ENCODE data around the gene CELF1.
"Not testable (repeated sequence)": the region's sequence is repeated elsewhere in the genome, so short reads cannot be mapped to it uniquely, and the experiment has no call there.

CELF1 gene

GRCh38 chr11:47538741-47539565 lies 14.0 kb downstream of the CELF1 start:
- DNase-seq (ENCODE audit: low read depth), result no peak

GRCh38 chr11:47536915-47537314 lies 16.0 kb downstream of the CELF1 start:
- DNase-seq (ENCODE audit: low read depth), result no peak

DNA sequence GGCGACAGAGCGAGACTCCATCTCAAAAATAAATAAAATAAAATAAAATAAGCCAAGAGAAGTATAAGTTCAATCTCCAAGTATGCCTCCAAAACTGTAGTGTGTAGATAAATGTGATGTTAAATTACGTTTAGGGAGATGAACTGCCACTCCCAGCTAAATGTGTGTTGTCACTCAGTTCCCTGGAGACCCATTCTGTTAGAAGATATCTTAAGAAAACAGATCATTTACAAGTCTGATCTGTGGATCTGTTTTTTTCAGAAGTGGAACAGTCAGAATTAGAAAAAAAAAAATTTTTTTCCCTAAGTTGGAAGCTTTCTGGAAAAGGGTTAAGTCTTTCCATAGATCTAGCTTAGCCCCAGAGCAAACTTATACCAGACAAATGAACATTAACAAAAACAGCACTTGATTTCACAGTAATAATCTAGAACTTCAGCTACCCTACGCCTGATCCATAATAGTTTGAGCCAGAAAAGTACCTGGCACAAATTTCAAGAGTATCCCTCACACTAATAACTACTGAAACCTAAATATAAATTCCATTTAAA lies 18.2 kb downstream of the CELF1 start:
- DNase-seq (ENCODE audit: low read depth), result no peak

DNA sequence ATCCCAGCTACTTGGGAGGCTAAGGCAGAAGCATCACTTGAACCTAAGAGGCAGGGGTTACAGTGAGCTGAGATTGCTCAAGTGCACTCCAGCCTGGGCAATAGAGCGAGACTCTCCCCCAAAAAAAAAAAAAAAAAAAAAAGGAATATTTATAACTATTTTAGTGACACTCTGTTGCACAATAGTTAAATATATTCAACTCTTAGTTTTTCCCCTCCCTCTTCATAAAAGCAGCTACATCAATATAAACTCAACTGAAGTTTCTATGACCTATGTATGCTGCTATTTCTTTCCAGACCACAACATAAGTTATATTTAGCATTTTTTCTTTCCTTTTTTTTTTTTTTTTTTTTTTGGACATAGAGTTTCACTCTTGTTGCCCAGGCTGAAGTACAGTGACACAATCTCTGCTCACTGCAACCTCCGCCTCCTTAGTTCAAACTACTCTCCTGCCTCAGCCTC lies 19.2 kb downstream of the CELF1 start:
- no peak for DNase-seq (ENCODE audit: low read depth)

- DNase-seq (ENCODE audit: low read depth), result no peak
These were observed 20.2 kb downstream of the CELF1 start for GRCh38 chr11:47532597-47533213.

GRCh38 chr11:47531666-47532065 lies 21.3 kb downstream of the CELF1 start:
- no peak for DNase-seq (ENCODE audit: low read depth)

DNA sequence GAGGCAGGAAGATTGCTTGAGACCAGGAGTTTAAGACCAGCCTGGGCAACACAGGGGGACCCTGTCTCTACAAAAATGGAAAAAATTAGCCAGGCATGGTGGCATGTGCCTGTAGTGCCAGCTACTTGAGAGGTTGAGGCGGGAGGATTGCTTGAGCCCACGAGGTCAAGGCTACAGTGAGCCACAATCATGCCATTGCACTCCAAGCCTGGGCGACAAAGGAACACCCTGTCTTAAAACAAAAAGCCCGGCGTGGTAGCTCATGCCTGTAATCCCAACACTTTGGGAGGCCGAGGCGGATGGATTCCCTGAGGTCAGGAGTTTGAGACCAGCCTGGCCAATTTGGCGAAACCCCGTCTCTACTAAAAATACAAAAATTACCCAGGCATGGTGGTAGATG lies 22.2 kb downstream of the CELF1 start:
- DNase-seq (ENCODE audit: low read depth), result not testable (repeated sequence)

DNA sequence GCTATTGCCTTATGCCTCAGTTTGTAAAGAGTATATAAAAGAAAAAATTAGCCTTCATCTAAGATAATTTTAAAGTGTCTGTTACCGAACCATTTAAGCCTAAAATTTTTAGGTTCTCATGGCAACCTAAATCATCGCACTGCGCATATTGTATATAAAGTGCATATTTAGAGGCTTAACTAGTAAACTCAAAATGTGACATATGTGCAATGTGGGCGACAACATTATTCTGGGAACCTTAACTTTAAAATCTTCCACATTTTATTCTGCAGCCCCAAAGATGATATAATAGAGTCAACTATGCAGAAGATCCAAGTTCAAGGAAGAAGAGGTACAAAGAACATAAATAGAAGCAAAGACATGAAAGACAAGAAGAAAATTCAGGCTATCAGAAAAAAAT lies 23.0 kb downstream of the CELF1 start:
- no peak for DNase-seq (ENCODE audit: low read depth)

DNA sequence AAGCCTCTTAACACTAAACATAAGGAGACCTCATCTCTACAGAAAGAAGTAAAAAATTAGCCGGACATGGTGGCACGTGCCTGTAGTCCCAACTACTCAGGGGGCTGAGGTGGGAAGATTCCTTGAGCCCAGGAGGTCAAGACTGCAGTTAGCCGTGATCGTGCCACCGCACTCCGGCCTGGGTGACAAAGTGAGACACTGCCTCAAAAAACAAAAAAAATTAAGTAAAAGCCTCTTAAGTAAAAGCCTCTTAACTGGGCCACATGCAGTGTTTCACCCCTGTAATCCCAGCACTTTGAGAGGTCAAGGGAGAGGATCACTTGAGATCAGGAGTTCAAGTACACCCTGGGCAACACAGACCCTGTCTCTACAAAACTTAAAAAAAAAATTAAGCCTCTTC lies 25.7 kb downstream of the CELF1 start:
- DNase-seq (ENCODE audit: low read depth), result no peak

GRCh38 chr11:47526032-47526431 lies 26.9 kb downstream of the CELF1 start:
- DNase-seq (ENCODE audit: low read depth), result not testable (repeated sequence)

- no peak for DNase-seq (ENCODE audit: low read depth)
These were observed 28.5 kb downstream of the CELF1 start for GRCh38 chr11:47524291-47524874.

DNA sequence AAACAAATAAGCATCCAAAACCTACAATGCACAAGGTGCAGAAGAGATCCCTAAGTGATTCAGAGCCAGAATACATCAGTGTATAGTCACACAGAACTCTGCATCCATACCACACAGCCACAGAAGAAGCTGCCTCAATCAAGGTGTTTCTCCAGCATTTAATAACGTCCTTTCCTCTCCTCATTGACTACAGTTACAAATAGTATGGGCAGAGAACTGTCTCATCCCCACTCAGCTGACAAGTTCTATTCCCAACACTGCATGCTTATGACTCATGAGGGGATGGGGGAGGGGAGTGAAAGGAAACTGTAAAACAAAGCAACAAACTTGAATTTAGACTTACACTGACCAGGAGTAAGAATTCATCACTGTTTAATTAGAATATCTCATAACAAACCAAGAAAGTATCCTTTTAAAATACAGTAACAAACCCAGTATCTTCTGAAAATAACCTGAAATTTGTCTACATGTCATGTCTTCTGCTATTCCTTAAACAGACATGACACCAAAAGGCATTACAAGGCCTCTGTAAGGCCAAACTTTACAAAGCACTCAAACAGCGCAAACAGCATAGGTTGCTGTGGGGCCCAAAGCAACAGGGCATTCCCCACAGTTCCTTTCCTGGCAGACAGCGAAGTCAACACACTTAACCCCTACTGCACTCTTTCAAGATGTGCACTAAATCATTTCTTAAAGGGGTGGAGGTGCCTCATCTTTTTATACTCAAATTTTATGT lies 29.3 kb downstream of the CELF1 start:
- DNase-seq (ENCODE audit: low read depth), result no peak

- no peak for DNase-seq (ENCODE audit: low read depth)
These were observed 34.5 kb downstream of the CELF1 start for GRCh38 chr11:47518212-47518964.

DNA sequence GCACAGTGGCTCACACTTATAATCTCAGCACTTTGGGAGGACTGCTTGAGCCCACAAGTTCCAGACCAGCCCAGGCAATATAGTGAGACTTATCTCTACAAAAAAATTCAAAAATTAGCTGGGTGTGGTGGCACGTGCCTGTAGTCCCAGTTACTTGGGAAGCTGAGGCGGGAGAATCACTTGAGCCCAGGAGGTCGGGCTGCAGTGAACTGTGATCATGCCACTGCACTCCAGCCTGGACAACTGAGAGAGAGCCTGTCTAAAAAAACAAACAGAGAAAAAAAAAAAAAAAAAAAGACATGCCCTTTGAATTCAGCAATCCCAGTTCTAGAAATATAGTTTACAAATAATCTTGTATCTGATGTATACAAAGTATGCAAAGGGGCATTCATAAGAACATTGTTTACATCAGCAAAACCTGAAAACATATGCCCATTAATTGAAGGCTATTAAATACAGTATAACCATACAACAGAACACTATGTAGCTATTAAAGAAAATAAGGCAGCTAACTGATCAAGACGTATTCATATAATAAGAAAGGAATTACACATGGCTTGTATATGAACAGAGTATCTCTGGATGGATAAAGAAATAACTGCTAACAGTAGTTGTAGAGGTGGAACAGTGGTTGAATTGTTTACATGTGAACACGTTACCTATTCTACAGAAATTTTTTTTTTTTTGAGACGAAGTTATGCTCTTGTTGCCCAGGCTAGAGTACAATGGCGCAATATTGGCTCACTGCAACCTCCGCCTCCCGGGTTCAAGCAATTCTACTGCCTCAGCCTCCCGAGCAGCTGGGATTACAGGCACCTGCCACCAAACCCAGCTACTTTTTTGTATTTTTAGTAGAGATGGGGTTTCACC lies 35.7 kb downstream of the CELF1 start:
- no peak for DNase-seq (ENCODE audit: low read depth)

- no peak for DNase-seq (ENCODE audit: low read depth)
These were observed 36.8 kb downstream of the CELF1 start for GRCh38 chr11:47516155-47516554.

DNA sequence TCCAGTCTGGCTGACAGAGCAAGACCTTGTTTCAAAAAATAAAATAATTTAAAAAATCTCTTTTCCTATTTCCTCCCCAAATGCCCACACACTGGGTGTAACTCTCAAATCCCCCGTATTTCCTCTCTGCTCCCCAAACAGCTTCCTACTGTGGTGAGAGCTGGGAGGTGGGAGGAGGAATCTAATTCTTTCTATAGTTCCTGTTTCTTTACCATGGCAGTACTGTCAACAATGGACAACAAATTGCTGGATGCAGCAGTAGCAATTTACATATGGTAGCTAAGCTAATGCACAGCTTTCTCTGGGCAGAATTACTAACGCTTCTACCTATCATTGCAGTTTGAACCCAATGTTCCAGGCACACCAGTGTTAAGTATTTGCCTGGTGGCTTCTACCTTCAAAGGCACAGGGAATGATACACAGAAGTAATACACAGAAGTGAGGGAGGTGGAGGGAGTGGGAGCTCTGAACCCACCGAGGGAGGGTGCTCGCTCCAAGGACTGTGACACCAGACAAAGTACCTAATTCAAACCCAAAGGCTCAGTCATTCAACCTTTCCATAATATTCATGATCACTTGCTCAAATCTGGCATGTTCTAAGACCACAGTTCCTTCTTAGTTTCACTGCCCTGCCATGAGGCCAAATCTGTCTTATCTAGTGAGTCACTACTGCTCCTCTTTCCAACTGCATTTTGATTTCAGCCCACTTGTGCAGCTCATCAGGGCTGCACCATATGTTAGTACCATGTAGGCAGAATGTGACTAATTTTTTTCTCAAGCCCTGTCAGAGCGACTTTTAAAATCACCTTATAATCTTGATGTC lies 37.9 kb downstream of the CELF1 start:
- no peak for DNase-seq (ENCODE audit: low read depth)

DNA sequence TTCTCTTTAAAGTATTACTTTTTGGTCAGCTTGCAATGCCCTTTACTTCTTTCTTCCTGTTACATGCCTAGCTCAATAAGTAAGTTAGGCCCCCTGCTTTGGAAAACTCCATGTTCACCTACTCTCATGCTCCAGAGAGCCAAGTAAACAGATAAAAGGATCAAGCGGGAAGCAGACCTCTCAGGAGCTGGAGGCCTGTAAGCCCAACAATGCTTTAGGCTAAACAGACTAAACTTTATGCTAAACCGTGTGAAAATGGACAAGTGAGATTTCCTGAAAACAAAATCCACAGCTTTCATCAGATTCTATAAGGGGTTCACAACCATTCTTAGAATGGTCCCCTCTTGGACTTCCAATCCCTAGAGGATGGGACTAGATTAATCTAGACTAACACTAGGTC lies 40.2 kb downstream of the CELF1 start:
- DNase-seq (ENCODE audit: low read depth), result no peak

- no peak for DNase-seq (ENCODE audit: low read depth)
These were observed 41.0 kb downstream of the CELF1 start for GRCh38 chr11:47511917-47512316.

GRCh38 chr11:47510209-47510608 lies 42.7 kb downstream of the CELF1 start:
- no peak for DNase-seq (ENCODE audit: low read depth)

All from T-helper 22 cell (primary cell).